SIG-M5 treated with dmso at 0.1 percent for 504 hours (cell line): Measurements from ENCODE around the gene GXYLT2.

ENCODE experiments used
- DNase-seq: peaks from one replicate; lab custom pipeline; 2025; ENCODE audit not compliant: unreplicated experiment; lab: John Stamatoyannopoulos, UW

The GXYLT2 gene

GRCh38 chr3:72887705-72888545 is at the start of gene GXYLT2:
Gene GXYLT2, plus strand, starts transcription at chr3:72888046. Its CDS starts 188 bp downstream, at chr3:72888234.
- peak; percentile 49 for DNase-seq

- no peak for DNase-seq
These were observed 48.8 kb upstream of the GXYLT2 start for GRCh38 chr3:72839057-72839456.

GRCh38 chr3:72844436-72844993 is 43.3 kb upstream of the GXYLT2 start:
- DNase-seq = no peak

GRCh38 chr3:72846166-72846565 is 41.7 kb upstream of the GXYLT2 start:
- no peak for DNase-seq

GRCh38 chr3:72847282-72847681 is 40.6 kb upstream of the GXYLT2 start:
- DNase-seq = no peak

GRCh38 chr3:72847751-72848702 is 39.8 kb upstream of the GXYLT2 start, which contains the start of gene SHQ1:
Gene SHQ1, minus strand, starts transcription at chr3:72848445. Its CDS starts 105 bp downstream, at chr3:72848340.
- peak; percentile 94 for DNase-seq

GRCh38 chr3:72848703-72849081 is 39.2 kb upstream of the GXYLT2 start:
- DNase-seq = peak; percentile 53

- DNase-seq = no peak
These were observed 32.8 kb upstream of the GXYLT2 start for GRCh38 chr3:72855001-72855400.

- DNase-seq = no peak
These were observed 27.8 kb upstream of the GXYLT2 start for GRCh38 chr3:72860053-72860452.

- DNase-seq = no peak
These were observed 27.0 kb upstream of the GXYLT2 start for GRCh38 chr3:72860846-72861245.

- DNase-seq = no peak
These were observed 25.3 kb upstream of the GXYLT2 start for GRCh38 chr3:72862314-72863090.

- DNase-seq = no peak
These were observed 15.7 kb upstream of the GXYLT2 start for GRCh38 chr3:72872183-72872582.

GRCh38 chr3:72887343-72887704 is 522 bp upstream of the GXYLT2 start:
- DNase-seq = no peak

- no peak for DNase-seq
These were observed 882 bp downstream of the GXYLT2 start for GRCh38 chr3:72888546-72889309.

GRCh38 chr3:72889310-72890165 is 1.7 kb downstream of the GXYLT2 start:
- no peak for DNase-seq

- DNase-seq = no peak
These were observed 2.5 kb downstream of the GXYLT2 start for GRCh38 chr3:72890166-72890925.

- no peak for DNase-seq
These were observed 3.4 kb downstream of the GXYLT2 start for GRCh38 chr3:72891053-72891855.
